Progenitor cell of endocrine pancreas (in vitro differentiated cells): Measurements from ENCODE around the gene TVP23C. TPM values are rescaled to one million over a fixed set of nuclear protein-coding genes. Genes with fewer than 3 reads are reported as not detected.

Source experiments
- DNase-seq: peaks from one replicate; pipeline ENCODE4 v3.0.0; 2021; ENCODE audit warnings: low spot score; ENCODE audit not compliant: unreplicated experiment
- H3K27ac Mint-ChIP-seq: 2 replicates; pipeline ENCODE4 v1.8.0; 2021; ENCODE audit warnings: mild to moderate bottlenecking, moderate library complexity, mixed read lengths
- H3K27me3 Mint-ChIP-seq: 2 replicates; pipeline ENCODE4 v1.8.0; 2021; ENCODE audit warnings: mixed read lengths
- H3K36me3 Mint-ChIP-seq: 2 replicates; pipeline ENCODE4 v1.8.0; 2022; ENCODE audit warnings: mixed read lengths; ENCODE audit not compliant: insufficient read depth
- H3K4me1 Mint-ChIP-seq: 2 replicates; pipeline ENCODE4 v1.8.0; 2021; ENCODE audit warnings: low read depth, mixed read lengths
- H3K4me3 Mint-ChIP-seq: 2 replicates; pipeline ENCODE4 v1.8.0; 2021; ENCODE audit warnings: low read depth, mild to moderate bottlenecking, moderate library complexity, mixed read lengths
- H3K9me3 Mint-ChIP-seq: 2 replicates; pipeline ENCODE4 v1.8.0; 2021; ENCODE audit warnings: low read depth, mixed read lengths
- total RNA-seq: library from RNA; stranded (reverse); gene quantifications from 2 replicates; pipeline ENCODE4 v1.2.1, GENCODE V29; 2021
- TF ChIP-seq, protein P1 (sequence below): fragments of 200-600 bp; sonication (generic); IDR thresholded peaks from one replicate; pipeline ENCODE4 v1.5.0; 2021; ENCODE audit warnings: antibody characterized with exemption, mild to moderate bottlenecking; ENCODE audit not compliant: unreplicated experiment

TVP23C gene
- total RNA-seq, 1 donor from 2014 or later, result 41.7 TPM

DNA sequence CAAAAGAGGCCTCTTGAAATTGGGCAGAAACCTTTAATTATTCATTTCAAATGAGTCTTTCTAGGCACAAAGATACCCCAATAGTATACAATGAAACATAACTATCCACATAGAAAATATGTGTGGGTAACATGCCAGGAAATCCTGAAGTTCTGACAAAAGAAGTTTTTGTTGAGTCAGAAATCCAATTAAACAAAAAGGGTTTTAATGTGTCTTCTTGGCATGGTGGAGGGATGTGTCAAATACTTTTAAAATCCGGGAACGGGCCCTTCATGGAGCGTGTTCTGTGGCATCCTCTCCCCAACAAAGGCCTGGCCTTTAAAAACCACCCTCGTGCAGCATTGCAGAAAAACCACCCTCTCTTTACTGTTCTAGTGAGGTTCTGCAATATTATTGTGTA lies 110.0 kb downstream of the TVP23C start:
- Mint-ChIP-seq H3K4me1 (peaks cover 15% of the 10 kb centered on the region), H3K4me3 (no peak overlapping the region), H3K9me3 (peaks cover 9% of the 10 kb centered on the region), H3K36me3 (peaks cover 23% of the 10 kb centered on the region), H3K27ac (no peak overlapping the region), H3K27me3 (no peaks in the 10 kb centered on the region)
- TF ChIP-seq, protein P1, sequence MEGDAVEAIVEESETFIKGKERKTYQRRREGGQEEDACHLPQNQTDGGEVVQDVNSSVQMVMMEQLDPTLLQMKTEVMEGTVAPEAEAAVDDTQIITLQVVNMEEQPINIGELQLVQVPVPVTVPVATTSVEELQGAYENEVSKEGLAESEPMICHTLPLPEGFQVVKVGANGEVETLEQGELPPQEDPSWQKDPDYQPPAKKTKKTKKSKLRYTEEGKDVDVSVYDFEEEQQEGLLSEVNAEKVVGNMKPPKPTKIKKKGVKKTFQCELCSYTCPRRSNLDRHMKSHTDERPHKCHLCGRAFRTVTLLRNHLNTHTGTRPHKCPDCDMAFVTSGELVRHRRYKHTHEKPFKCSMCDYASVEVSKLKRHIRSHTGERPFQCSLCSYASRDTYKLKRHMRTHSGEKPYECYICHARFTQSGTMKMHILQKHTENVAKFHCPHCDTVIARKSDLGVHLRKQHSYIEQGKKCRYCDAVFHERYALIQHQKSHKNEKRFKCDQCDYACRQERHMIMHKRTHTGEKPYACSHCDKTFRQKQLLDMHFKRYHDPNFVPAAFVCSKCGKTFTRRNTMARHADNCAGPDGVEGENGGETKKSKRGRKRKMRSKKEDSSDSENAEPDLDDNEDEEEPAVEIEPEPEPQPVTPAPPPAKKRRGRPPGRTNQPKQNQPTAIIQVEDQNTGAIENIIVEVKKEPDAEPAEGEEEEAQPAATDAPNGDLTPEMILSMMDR, result no peak
- DNase-seq, result no peak

- TF ChIP-seq, protein P1, result no peak
- H3K4me3 Mint-ChIP-seq, result no peak overlapping the region
- no peaks in the 10 kb centered on the region for H3K27me3 Mint-ChIP-seq
- no peak overlapping the region for H3K27ac Mint-ChIP-seq
- DNase-seq, result no peak
- peaks cover 23% of the 10 kb centered on the region for H3K36me3 Mint-ChIP-seq
- peaks cover 9% of the 10 kb centered on the region for H3K9me3 Mint-ChIP-seq
- peaks cover 20% of the 10 kb centered on the region for H3K4me1 Mint-ChIP-seq
Measured at GRCh38 chr17:15452746-15453145, 110.5 kb downstream of the TVP23C start.

Other genes starting within 250 kb of the TVP23C start
- gene TEKT3, start 221.9 kb downstream of the TVP23C start, total RNA-seq, result 1.6 and 2.8 TPM in 2 replicates
- gene CDRT4, start 95.9 kb downstream of the TVP23C start, total RNA-seq, result 17.6 and 27.0 TPM in 2 replicates
- gene FBXW10B, start 56.2 kb upstream of the TVP23C start, total RNA-seq, result 0.69 and 0.81 TPM in 2 replicates
- gene TRIM16, start 120.8 kb upstream of the TVP23C start, total RNA-seq, result 25.0 and 28.0 TPM in 2 replicates
- 97.0 and 98.0 TPM in 2 replicates for gene ZNF286A, start 136.3 kb upstream of the TVP23C start, total RNA-seq
- 2.4 and 2.9 TPM in 2 replicates for gene TBC1D26, start 168.8 kb upstream of the TVP23C start, total RNA-seq